HepG2 (cell line): Measurements from ENCODE around the gene MTHFD1L. TPM values are rescaled to one million over a fixed set of nuclear protein-coding genes. Genes with fewer than 3 reads are reported as not detected.
A peak's percentile ranks its signal among the peaks of the same experiment; 100 is the strongest.

ENCODE experiments used
- ARID5B ChIP-seq: IDR thresholded peaks from 2 replicates; pipeline ENCODE4 v1.4.0; 2020; ENCODE audit warnings: mild to moderate bottlenecking, missing genetic modification reagents
- FOXA1 ChIP-seq, 2 experiments: fragments of 450-650 bp in 1 of 2; sonication (generic) in 1 of 2; formaldehyde crosslinking in 1 of 2; IDR thresholded peaks; 2 replicates each; pipeline versions ENCODE4 v1.4.0 to v1.6.1; 2016 to 2020; ENCODE audit warnings: missing genetic modification reagents in 1 of 2
- FOXC1 ChIP-seq: sonication (generic); formaldehyde crosslinking; IDR thresholded peaks from 2 replicates; pipeline ENCODE4 v1.8.0; 2022; ENCODE audit warnings: mild to moderate bottlenecking, missing genetic modification reagents, borderline replicate concordance
- FUBP1 ChIP-seq: sonication (generic); formaldehyde crosslinking; IDR thresholded peaks from 2 replicates; pipeline ENCODE4 v1.5.1; 2020; ENCODE audit warnings: missing genetic modification reagents, mild to moderate bottlenecking, borderline replicate concordance
- JARID2 ChIP-seq: sonication (generic); formaldehyde crosslinking; IDR thresholded peaks from 2 replicates; pipeline ENCODE4 v1.8.1; 2023; ENCODE audit warnings: missing genetic modification reagents, inconsistent platforms; ENCODE audit not compliant: insufficient replicate concordance
- KDM4B ChIP-seq: sonication (generic); formaldehyde crosslinking; IDR thresholded peaks from 2 replicates; pipeline ENCODE4 v1.4.0; 2020; ENCODE audit warnings: missing genetic modification reagents
- MIER3 ChIP-seq: IDR thresholded peaks from 2 replicates; pipeline ENCODE4 v1.6.1; 2016; ENCODE audit warnings: missing compliant biosample characterization, borderline replicate concordance
- MIXL1 ChIP-seq: IDR thresholded peaks from 2 replicates; pipeline ENCODE4 v1.6.1; 2016
- POLR2G ChIP-seq: fragments of 200-400 bp; formaldehyde crosslinking; IDR thresholded peaks from 2 replicates; pipeline ENCODE4 v1.6.1; 2018; ENCODE audit warnings: mild to moderate bottlenecking, low read depth, low read length, moderate library complexity
- RARA ChIP-seq: IDR thresholded peaks from 2 replicates; pipeline ENCODE4 v1.6.1; 2016; ENCODE audit warnings: missing genetic modification reagents, missing compliant biosample characterization
- SMAD3 ChIP-seq: sonication (generic); formaldehyde crosslinking; IDR thresholded peaks from 2 replicates; pipeline ENCODE4 v1.4.0; 2020; ENCODE audit warnings: missing genetic modification reagents
- SMC3 ChIP-seq: IDR thresholded peaks from 2 replicates; pipeline ENCODE4 v1.6.1; 2011; ENCODE audit warnings: low read length, improper control_type of control experiment
- SOX5 ChIP-seq: IDR thresholded peaks from 2 replicates; pipeline ENCODE4 v1.6.1; 2016; ENCODE audit warnings: borderline replicate concordance
- YY1 ChIP-seq: IDR thresholded peaks from 2 replicates; pipeline ENCODE4 v1.6.1; 2011; ENCODE audit warnings: low read length, low read depth, moderate library complexity, mild to moderate bottlenecking; ENCODE audit not compliant: insufficient read depth, insufficient replicate concordance
- ZFP36 ChIP-seq: fragments of 150-350 bp; IDR thresholded peaks from 2 replicates; pipeline ENCODE4 v1.6.1; 2018; ENCODE audit warnings: borderline replicate concordance, low read length, low read depth; ENCODE audit not compliant: partially characterized antibody
- ZNF431 ChIP-seq: sonication (generic); formaldehyde crosslinking; IDR thresholded peaks from 2 replicates; pipeline ENCODE4 v1.9.0; 2022; ENCODE audit warnings: missing genetic modification reagents, low read depth, mild to moderate bottlenecking, borderline replicate concordance
- ZNF605 ChIP-seq: sonication (generic); formaldehyde crosslinking; IDR thresholded peaks from 2 replicates; pipeline ENCODE4 v1.8.0; 2022; ENCODE audit warnings: mild to moderate bottlenecking, missing genetic modification reagents
- ZNF816 ChIP-seq: sonication (generic); formaldehyde crosslinking; IDR thresholded peaks from 2 replicates; pipeline ENCODE4 v1.8.0; 2022; ENCODE audit warnings: missing genetic modification reagents, mild to moderate bottlenecking, borderline replicate concordance
- polyA plus RNA-seq, 8 experiments: library from polyadenylated mRNA; depleted of rRNA in 3 of 8; stranded (reverse) in 7 of 8; unstranded in 1 of 8; fragments of >200 nt; fragmentation: Illumina TruSeq in 4 of 8; extraction: Trizol in 4 of 8; gene quantifications; 2 replicates each; pipeline versions ENCODE4 v1.2.1 to v1.2.3, GENCODE V29; 2011 to 2016; ENCODE audit warnings: low read depth in 4 of 8, missing spikeins in 1 of 8, mixed read lengths in 1 of 8; ENCODE audit not compliant: insufficient read depth in 1 of 8
- total RNA-seq, 5 experiments: library from RNA; depleted of rRNA; stranded (reverse); fragments of >200 nt; fragmentation: Illumina TruSeq; extraction: Trizol; gene quantifications; 2 replicates each; pipeline ENCODE4 v1.2.3, GENCODE V29; 2016; ENCODE audit warnings: low read depth in 1 of 5
- TF ChIP-seq, protein P1 (sequence below): IDR thresholded peaks from 2 replicates; pipeline ENCODE4 v1.6.1; 2016; ENCODE audit warnings: mild to moderate bottlenecking
- TF ChIP-seq, protein P2 (sequence below): conservative IDR thresholded peaks from 2 replicates; pipeline ENCODE4 v1.6.1; 2018; ENCODE audit warnings: missing genetic modification reagents

MTHFD1L gene
- total and polyA plus RNA-seq, 2 of the 13 experiments (the other 11 are each of a cell fraction or from before 2014, with no cell fraction given) = 24.0 to 39.6 TPM

DNA sequence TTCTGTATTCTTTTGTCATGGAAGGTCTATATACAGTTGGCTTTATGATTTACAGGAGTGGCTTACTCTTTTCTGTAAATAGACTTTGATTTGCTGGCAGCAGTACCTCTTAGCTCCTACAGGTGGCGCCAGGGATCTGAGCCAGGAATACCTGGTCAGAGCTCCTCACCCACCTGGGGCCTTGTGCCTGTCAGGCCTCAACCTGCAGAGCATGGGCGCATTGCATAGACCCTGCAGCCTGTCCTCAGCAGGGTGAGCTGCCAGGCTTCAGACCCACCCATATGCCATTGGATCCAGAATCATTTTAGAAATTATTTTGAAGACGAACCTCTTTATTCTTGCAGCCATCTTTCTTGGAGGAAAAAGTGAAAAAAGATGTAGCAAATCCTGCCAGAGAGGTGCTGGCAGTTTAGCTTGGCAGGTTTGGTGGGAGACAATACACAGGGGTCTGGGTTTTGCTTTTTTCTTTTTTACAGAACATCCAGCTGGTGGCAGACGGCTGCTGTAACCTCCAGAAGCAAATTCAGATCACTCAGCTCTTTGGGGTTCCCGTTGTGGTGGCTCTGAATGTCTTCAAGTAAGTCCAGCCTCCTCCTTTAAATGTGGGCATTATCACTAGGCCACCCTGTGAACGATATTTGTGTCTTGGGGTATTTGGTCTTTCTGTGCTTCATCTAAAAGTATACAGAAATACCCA is 149.1 kb downstream of the MTHFD1L start (continued):
- TF ChIP-seq, protein P1, sequence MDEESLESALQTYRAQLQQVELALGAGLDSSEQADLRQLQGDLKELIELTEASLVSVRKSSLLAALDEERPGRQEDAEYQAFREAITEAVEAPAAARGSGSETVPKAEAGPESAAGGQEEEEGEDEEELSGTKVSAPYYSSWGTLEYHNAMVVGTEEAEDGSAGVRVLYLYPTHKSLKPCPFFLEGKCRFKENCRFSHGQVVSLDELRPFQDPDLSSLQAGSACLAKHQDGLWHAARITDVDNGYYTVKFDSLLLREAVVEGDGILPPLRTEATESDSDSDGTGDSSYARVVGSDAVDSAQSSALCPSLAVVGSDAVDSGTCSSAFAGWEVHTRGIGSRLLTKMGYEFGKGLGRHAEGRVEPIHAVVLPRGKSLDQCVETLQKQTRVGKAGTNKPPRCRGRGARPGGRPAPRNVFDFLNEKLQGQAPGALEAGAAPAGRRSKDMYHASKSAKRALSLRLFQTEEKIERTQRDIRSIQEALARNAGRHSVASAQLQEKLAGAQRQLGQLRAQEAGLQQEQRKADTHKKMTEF (CRISPR knock-in tag) = peak; percentile 83
- TF ChIP-seq JARID2 (CRISPR knock-in tag) = peak; percentile 81
- TF ChIP-seq MIXL1 (CRISPR knock-in tag) = peak; percentile 73; the same call in 1 of the 2 replicates
- TF ChIP-seq FUBP1 = no peak
- TF ChIP-seq SOX5 (CRISPR knock-in tag) = peak; percentile 69
- TF ChIP-seq, protein P2, sequence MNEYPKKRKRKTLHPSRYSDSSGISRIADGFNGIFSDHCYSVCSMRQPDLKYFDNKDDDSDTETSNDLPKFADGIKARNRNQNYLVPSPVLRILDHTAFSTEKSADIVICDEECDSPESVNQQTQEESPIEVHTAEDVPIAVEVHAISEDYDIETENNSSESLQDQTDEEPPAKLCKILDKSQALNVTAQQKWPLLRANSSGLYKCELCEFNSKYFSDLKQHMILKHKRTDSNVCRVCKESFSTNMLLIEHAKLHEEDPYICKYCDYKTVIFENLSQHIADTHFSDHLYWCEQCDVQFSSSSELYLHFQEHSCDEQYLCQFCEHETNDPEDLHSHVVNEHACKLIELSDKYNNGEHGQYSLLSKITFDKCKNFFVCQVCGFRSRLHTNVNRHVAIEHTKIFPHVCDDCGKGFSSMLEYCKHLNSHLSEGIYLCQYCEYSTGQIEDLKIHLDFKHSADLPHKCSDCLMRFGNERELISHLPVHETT (CRISPR knock-in tag) = no peak
- TF ChIP-seq YY1 = peak; percentile 60
- TF ChIP-seq ZNF816 = 0 out of 2 replicates have a peak, but pooled peaks have one; percentile 23
- TF ChIP-seq RARA (CRISPR knock-in tag) = peak; percentile 69
- peak; percentile 79; the same call in 1 of the 2 replicates for TF ChIP-seq FOXC1 (CRISPR knock-in tag)
- TF ChIP-seq SMC3 = peak; percentile 99
- TF ChIP-seq MIER3 = peak; percentile 59; the same call in 1 of the 2 replicates
- TF ChIP-seq POLR2G = no peak
- TF ChIP-seq ZFP36 = peak; percentile 18
- peak; percentile 32; the same call in 1 of the 2 replicates for TF ChIP-seq ZNF431 (CRISPR knock-in tag)
- TF ChIP-seq ZNF605 = peak; percentile 66
- TF ChIP-seq KDM4B (CRISPR knock-in tag) = no peak
- no peak for TF ChIP-seq FOXA1 (IDR thresholded peaks at IDR 0.05)
- peak; percentile 64 for TF ChIP-seq FOXA1 (CRISPR knock-in tag; IDR thresholded peaks at IDR 0.05)
- TF ChIP-seq SMAD3 = peak; percentile 78
- TF ChIP-seq ARID5B (CRISPR knock-in tag) = peak; percentile 75
